ENCODE results near the gene RREB1.

- TF ChIP-seq EP300 (IDR thresholded peaks at IDR 0.05; ENCODE audit: low read depth) (no peak), POLR2A (IDR thresholded peaks at IDR 0.05) (no peak)
- TF ChIP-seq, protein P1, sequence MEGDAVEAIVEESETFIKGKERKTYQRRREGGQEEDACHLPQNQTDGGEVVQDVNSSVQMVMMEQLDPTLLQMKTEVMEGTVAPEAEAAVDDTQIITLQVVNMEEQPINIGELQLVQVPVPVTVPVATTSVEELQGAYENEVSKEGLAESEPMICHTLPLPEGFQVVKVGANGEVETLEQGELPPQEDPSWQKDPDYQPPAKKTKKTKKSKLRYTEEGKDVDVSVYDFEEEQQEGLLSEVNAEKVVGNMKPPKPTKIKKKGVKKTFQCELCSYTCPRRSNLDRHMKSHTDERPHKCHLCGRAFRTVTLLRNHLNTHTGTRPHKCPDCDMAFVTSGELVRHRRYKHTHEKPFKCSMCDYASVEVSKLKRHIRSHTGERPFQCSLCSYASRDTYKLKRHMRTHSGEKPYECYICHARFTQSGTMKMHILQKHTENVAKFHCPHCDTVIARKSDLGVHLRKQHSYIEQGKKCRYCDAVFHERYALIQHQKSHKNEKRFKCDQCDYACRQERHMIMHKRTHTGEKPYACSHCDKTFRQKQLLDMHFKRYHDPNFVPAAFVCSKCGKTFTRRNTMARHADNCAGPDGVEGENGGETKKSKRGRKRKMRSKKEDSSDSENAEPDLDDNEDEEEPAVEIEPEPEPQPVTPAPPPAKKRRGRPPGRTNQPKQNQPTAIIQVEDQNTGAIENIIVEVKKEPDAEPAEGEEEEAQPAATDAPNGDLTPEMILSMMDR (IDR thresholded peaks at IDR 0.05): no peak
Measured at GRCh38 chr6:7267071-7267465, 159.3 kb downstream of the RREB1 start.

All from transverse colon (tissue), 3 donors.